A549 (cell line): Measurements from ENCODE around the gene GDA.

Experiments
- EP300 ChIP-seq, 2 experiments: fragments of >200 bp; sonication (Bioruptor Twin); formaldehyde crosslinking; IDR thresholded peaks; 2 replicates in 1 of 2; 3 replicates in 1 of 2; pipeline ENCODE4 v1.6.1; 2016 to 2017
- FOXS1 ChIP-seq: fragments of 250-450 bp; sonication (Bioruptor Pico); IDR thresholded peaks from 2 replicates; pipeline ENCODE4 v1.5.0; 2020; ENCODE audit warnings: mild to moderate bottlenecking, moderate library complexity
- HOXA7 ChIP-seq: fragments of 250-450 bp; sonication (Bioruptor Pico); IDR thresholded peaks from 2 replicates; pipeline ENCODE4 v1.5.0; 2020; ENCODE audit warnings: mild to moderate bottlenecking, moderate library complexity
- SMC3 ChIP-seq: fragments of >200 bp; sonication (Bioruptor Twin); formaldehyde crosslinking; IDR thresholded peaks from 3 replicates; pipeline ENCODE4 v1.6.1; 2018; ENCODE audit warnings: inconsistent platforms
- TP53 ChIP-seq: fragments of 250-450 bp; sonication (Bioruptor Pico); IDR thresholded peaks from 2 replicates; pipeline ENCODE4 v1.5.0; 2021; ENCODE audit warnings: mild to moderate bottlenecking, moderate library complexity
- TF ChIP-seq, protein P1 (sequence below): fragments of >200 bp; sonication (Bioruptor Twin); formaldehyde crosslinking; IDR thresholded peaks from 3 replicates; pipeline ENCODE4 v1.5.1; 2016

DNA sequence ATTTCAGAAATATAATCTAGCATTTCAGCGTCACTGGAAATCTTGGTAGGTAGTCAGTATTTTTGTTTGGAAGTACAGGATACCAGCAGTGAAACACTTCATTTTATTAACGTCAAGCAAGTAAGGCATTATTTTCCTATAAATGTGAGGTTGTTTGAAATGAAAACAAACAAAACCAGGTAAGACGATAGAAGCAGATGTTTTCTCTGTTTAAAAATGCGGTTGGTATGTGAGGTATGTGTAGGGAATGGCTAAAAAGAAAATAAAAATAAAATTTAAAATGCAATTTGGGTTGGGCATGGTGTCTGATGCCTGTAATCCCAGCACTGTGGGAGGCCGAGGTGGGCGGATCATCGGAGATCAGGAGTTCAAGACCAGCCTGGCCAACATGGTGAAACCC lies 16.1 kb downstream of the GDA start:
- TF ChIP-seq, protein P1, sequence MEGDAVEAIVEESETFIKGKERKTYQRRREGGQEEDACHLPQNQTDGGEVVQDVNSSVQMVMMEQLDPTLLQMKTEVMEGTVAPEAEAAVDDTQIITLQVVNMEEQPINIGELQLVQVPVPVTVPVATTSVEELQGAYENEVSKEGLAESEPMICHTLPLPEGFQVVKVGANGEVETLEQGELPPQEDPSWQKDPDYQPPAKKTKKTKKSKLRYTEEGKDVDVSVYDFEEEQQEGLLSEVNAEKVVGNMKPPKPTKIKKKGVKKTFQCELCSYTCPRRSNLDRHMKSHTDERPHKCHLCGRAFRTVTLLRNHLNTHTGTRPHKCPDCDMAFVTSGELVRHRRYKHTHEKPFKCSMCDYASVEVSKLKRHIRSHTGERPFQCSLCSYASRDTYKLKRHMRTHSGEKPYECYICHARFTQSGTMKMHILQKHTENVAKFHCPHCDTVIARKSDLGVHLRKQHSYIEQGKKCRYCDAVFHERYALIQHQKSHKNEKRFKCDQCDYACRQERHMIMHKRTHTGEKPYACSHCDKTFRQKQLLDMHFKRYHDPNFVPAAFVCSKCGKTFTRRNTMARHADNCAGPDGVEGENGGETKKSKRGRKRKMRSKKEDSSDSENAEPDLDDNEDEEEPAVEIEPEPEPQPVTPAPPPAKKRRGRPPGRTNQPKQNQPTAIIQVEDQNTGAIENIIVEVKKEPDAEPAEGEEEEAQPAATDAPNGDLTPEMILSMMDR, result no peak
- TF ChIP-seq EP300 (IDR thresholded peaks at IDR 0.05) (no peak), SMC3 (no peak), TP53 (no peak), HOXA7 (no peak), FOXS1 (CRISPR knock-in tag) (no peak)
